ENCODE results near the gene ZIC4.

The ZIC4 gene

GRCh38 chr3:147389717-147390116 is 16.6 kb downstream of the ZIC4 start:
- no peak for DNase-seq

- DNase-seq: no peak
Measured at GRCh38 chr3:147388700-147389580, 17.4 kb downstream of the ZIC4 start.

- no peak for DNase-seq
Measured at GRCh38 chr3:147387885-147388699, 18.3 kb downstream of the ZIC4 start.

GRCh38 chr3:147387291-147387884 is 19.0 kb downstream of the ZIC4 start:
- DNase-seq: no peak

GRCh38 chr3:147385059-147386012 is 21.0 kb downstream of the ZIC4 start:
- DNase-seq: no peak

- DNase-seq: no peak
Measured at GRCh38 chr3:147384210-147385058, 21.9 kb downstream of the ZIC4 start.

GRCh38 chr3:147383617-147384016 is 22.7 kb downstream of the ZIC4 start:
- DNase-seq: no peak

- DNase-seq: no peak
Measured at GRCh38 chr3:147381596-147381995, 24.7 kb downstream of the ZIC4 start.

- DNase-seq: no peak
Measured at GRCh38 chr3:147380977-147381376, 25.4 kb downstream of the ZIC4 start.

- no peak for DNase-seq
Measured at GRCh38 chr3:147380387-147380951, 25.9 kb downstream of the ZIC4 start.

GRCh38 chr3:147379651-147380050 is 26.7 kb downstream of the ZIC4 start:
- DNase-seq: no peak

GRCh38 chr3:147377412-147378367 is 28.7 kb downstream of the ZIC4 start:
- DNase-seq: no peak

- DNase-seq: no peak
Measured at GRCh38 chr3:147373301-147373700, 33.0 kb downstream of the ZIC4 start.

- DNase-seq: no peak
Measured at GRCh38 chr3:147372525-147373027, 33.8 kb downstream of the ZIC4 start.

- no peak for DNase-seq
Measured at GRCh38 chr3:147371771-147372340, 34.5 kb downstream of the ZIC4 start.

- DNase-seq: no peak
Measured at GRCh38 chr3:147371140-147371539, 35.2 kb downstream of the ZIC4 start.

GRCh38 chr3:147370349-147370748 is 36.0 kb downstream of the ZIC4 start:
- no peak for DNase-seq

- no peak for DNase-seq
Measured at GRCh38 chr3:147369661-147370123, 36.7 kb downstream of the ZIC4 start.

GRCh38 chr3:147369231-147369630 is 37.1 kb downstream of the ZIC4 start:
- no peak for DNase-seq
